Gastroesophageal sphincter (tissue), 3 donors: ENCODE measurements around the gene STX8.

Experiments used
- POLR2A ChIP-seq, 2 donors: fragments of 450-650 bp; IDR thresholded peaks; one replicate each; pipeline ENCODE4 v1.6.1; 2017; ENCODE audit warnings: antibody characterized with exemption in 2 of 2, mild to moderate bottlenecking in 2 of 2, moderate library complexity in 1 of 2
- POLR2AphosphoS5 ChIP-seq: sonication (generic); formaldehyde crosslinking; IDR thresholded peaks from one replicate; pipeline ENCODE4 v1.6.1; 2017; ENCODE audit warnings: antibody characterized with exemption
- TF ChIP-seq, protein P1 (sequence below), 4 experiments: fragments of 200-600 bp in 2 of 4; fragments of 450-650 bp in 2 of 4; sonication (generic) in 1 of 4; IDR thresholded peaks; one replicate each; pipeline ENCODE4 v1.5.1; 2017 to 2019; ENCODE audit warnings: antibody characterized with exemption in 4 of 4, mild to moderate bottlenecking in 2 of 4, moderate library complexity in 2 of 4

DNA sequence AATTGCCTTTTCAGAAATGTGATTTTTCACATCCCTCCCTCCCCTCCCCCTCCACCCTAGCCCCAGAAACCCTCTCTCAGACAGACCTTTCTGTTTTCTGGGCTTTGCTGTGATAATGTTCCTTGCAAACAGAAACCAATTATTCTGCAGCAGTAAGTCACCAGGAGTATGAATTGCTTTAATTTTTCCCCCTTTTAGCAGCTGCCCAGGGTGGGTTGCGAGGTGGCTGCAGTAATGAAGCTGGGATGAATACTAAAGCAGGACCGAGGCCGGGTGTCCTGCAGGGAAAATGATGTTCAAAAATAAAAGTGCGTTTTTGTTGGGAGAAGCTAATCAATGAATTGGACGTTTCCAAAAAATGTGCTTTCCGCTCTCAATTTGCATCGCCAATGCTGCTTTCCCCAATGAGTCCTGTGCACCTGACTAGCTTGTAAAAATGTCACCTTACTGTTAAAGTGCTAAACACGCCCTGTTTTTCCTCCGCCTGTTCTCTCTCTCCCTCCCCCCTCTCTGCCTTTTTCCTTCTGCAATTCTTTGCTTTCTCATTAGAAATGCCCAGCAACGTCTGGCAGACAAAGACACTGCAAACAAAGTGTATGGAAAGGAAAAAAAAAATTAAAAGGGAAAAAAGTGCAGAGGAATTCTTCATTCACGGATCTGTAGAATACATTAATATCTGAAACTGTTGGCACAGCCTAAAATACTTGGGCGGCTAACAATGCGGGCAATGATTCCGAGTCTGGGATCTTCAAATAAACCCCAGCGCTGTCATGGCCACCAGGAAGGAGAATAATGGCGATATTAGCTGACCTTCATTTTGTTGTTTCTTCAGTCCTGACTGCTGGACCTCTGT lies 244.1 kb downstream of the STX8 start:
- TF ChIP-seq, protein P1, sequence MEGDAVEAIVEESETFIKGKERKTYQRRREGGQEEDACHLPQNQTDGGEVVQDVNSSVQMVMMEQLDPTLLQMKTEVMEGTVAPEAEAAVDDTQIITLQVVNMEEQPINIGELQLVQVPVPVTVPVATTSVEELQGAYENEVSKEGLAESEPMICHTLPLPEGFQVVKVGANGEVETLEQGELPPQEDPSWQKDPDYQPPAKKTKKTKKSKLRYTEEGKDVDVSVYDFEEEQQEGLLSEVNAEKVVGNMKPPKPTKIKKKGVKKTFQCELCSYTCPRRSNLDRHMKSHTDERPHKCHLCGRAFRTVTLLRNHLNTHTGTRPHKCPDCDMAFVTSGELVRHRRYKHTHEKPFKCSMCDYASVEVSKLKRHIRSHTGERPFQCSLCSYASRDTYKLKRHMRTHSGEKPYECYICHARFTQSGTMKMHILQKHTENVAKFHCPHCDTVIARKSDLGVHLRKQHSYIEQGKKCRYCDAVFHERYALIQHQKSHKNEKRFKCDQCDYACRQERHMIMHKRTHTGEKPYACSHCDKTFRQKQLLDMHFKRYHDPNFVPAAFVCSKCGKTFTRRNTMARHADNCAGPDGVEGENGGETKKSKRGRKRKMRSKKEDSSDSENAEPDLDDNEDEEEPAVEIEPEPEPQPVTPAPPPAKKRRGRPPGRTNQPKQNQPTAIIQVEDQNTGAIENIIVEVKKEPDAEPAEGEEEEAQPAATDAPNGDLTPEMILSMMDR (IDR thresholded peaks at IDR 0.05): no peak
- TF ChIP-seq POLR2AphosphoS5 (no peak), POLR2A (IDR thresholded peaks at IDR 0.05) (no peak)
